ENCODE results near the gene MC2R. TPM values are rescaled to one million over a fixed set of nuclear protein-coding genes. Genes with fewer than 3 reads are reported as not detected.

Gene MC2R
- total and polyA plus RNA-seq, 2 of the 4 experiments (the other 2 are of a cell fraction): not detected

GRCh38 chr18:13892098-13892497 is 23.2 kb downstream of the MC2R start:
- dilution Hi-C loops (cut with HindIII; ENCODE audit: low sequenced_read_pairs, unreplicated experiment): no loop called here

More at GRCh38 chr18:13892098-13892497, 23.2 kb downstream of the MC2R start:
- no peaks in the 10 kb centered on the region for H3K79me1 ChIP-seq (ENCODE audit: low read depth in 1 of 2, low read length in 2 of 2)
- no peak for TF ChIP-seq SMC3 (IDR thresholded peaks at IDR 0.05; ENCODE audit: low read depth, low read length)
- TF ChIP-seq BHLHE40 (IDR thresholded peaks at IDR 0.05; ENCODE audit: low read depth, low read length): no peak
- TF ChIP-seq MXI1 (IDR thresholded peaks at IDR 0.05; ENCODE audit: borderline replicate concordance, low read depth, low read length): no peak
- TF ChIP-seq ELK1 (IDR thresholded peaks at IDR 0.05; ENCODE audit: borderline replicate concordance, low read depth, low read length): no peak
- ChIA-PET POLR2A (ENCODE audit: unreplicated experiment) (no interaction called here), CTCF (no interaction called here)
- no peak overlapping the region for H2AK5ac ChIP-seq (ENCODE audit: low read depth, low read length)
- no peak overlapping the region for H3K23ac ChIP-seq (ENCODE audit: low read depth, low read length)
- H2BK20ac ChIP-seq (ENCODE audit: low read depth, low read length): no peak overlapping the region
- no TSS peak for BruUV-seq (replicated peaks)
- no peak overlapping the region for H3K27ac ChIP-seq (ENCODE audit: insufficient read depth, low read length)
- no peak overlapping the region for H4K5ac ChIP-seq (ENCODE audit: low read depth, low read length)
- WGBS, 2 experiments (ENCODE audit: extremely low coverage in 2 of 2, insufficient read length in 1 of 2): 0% methylated on average over 1 of the region's 5 CpGs; no CpG with 5 or more reads in 1 of the 2 experiments
- peak overlapping the region; percentile 43 for H2AFZ ChIP-seq (replicated peaks; ENCODE audit: low read length, poor library complexity)
- H3K56ac ChIP-seq (ENCODE audit: extremely low read depth, insufficient read depth, low read length): no peak overlapping the region
- H3K4me1 ChIP-seq (ENCODE audit: control insufficient read depth, insufficient read depth, low read length): no peaks in the 10 kb centered on the region
- no peak overlapping the region for H3K4ac ChIP-seq (ENCODE audit: low read depth, low read length)
- no peak overlapping the region for H4K8ac ChIP-seq (ENCODE audit: low read depth in 2 of 2, low read length in 2 of 2)
- DNase-seq (no peak), ATAC-seq (ENCODE audit: low read depth) (no peak)
- H2BK15ac ChIP-seq (ENCODE audit: low read depth, low read length): no peak overlapping the region
- no peak overlapping the region for H3K9ac ChIP-seq (ENCODE audit: low read depth, low read length)
- H3K27me3 ChIP-seq (ENCODE audit: control insufficient read depth, insufficient read depth, low read length): no peaks in the 10 kb centered on the region
- H3K4me3 ChIP-seq (ENCODE audit: insufficient read depth, low read depth, low read length): no peak overlapping the region
- H4K20me1 ChIP-seq (ENCODE audit: insufficient read depth, low read length): no peaks in the 10 kb centered on the region
- H3K36me3 ChIP-seq (ENCODE audit: control insufficient read depth, insufficient read depth, low read length): no peaks in the 10 kb centered on the region
- no peak overlapping the region for H3K14ac ChIP-seq (replicated peaks; ENCODE audit: low read depth, low read length)
- H4K91ac ChIP-seq (ENCODE audit: insufficient read depth, low read depth, low read length): no peak overlapping the region
- H2BK5ac ChIP-seq (ENCODE audit: low read depth, low read length, poor library complexity, severe bottlenecking): no peak overlapping the region
- H2BK120ac ChIP-seq (ENCODE audit: low read depth, low read length): no peak overlapping the region
- no peak overlapping the region for H3K4me2 ChIP-seq (ENCODE audit: low read depth, low read length)
- no peak overlapping the region for H2AK9ac ChIP-seq (replicated peaks; ENCODE audit: low read depth, low read length, poor library complexity)
- H3K9me3 ChIP-seq (ENCODE audit: control insufficient read depth, insufficient read depth, low read length): peaks cover 14% of the 10 kb centered on the region
- intact Hi-C loops (cut with micrococcal nuclease): no loop called here
- H3K9me1 ChIP-seq (ENCODE audit: insufficient read depth, low read length): no peaks in the 10 kb centered on the region
- H3K18ac ChIP-seq (ENCODE audit: low read depth, low read length): no peak overlapping the region
- in situ Hi-C loops (cut with MboI; ENCODE audit: low sequenced_read_pairs): no loop called here

Data from IMR-90 (cell line).